ENCODE results near the gene MBNL1.
"Not testable (repeated sequence)": the region's sequence is repeated elsewhere in the genome, so short reads cannot be mapped to it uniquely, and the experiment has no call there.

MBNL1 gene

DNA sequence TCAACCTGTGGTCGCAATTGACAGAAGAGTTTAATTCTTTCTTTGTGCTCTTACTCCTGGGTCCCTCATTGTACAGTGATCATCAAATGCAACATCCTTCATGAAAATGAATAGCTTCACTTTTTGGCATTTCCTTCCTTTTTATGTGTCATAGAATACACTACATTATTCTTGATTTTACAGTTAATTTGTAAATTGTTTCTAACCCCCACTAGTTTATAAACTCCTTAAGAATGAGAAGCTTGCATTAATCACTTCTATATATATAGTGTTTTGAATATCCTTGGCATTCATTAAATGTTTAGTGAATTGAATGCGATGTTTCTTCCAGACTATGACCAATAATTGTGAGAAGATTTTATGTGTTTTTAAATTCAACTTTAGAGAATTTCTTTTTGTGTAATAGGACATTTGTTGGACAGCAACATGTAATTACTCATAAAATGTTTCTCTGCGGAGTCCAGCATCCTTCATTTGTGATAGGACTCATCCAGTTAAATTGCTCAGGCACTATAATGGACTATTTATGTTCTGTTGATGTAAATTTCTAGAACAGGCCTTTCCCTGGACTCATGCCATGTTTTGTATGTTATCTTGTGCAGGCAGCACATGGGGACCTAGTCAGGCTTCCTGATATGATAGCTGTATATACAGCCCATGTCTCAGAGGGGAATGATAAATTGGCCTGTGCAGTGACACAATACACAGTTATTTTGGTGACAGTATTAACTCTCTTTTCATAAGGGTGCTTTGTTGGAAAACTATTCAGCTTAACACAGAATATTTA lies 51.3 kb downstream of the MBNL1 start:
- DNase-seq (ENCODE audit: low read depth): no peak

DNA sequence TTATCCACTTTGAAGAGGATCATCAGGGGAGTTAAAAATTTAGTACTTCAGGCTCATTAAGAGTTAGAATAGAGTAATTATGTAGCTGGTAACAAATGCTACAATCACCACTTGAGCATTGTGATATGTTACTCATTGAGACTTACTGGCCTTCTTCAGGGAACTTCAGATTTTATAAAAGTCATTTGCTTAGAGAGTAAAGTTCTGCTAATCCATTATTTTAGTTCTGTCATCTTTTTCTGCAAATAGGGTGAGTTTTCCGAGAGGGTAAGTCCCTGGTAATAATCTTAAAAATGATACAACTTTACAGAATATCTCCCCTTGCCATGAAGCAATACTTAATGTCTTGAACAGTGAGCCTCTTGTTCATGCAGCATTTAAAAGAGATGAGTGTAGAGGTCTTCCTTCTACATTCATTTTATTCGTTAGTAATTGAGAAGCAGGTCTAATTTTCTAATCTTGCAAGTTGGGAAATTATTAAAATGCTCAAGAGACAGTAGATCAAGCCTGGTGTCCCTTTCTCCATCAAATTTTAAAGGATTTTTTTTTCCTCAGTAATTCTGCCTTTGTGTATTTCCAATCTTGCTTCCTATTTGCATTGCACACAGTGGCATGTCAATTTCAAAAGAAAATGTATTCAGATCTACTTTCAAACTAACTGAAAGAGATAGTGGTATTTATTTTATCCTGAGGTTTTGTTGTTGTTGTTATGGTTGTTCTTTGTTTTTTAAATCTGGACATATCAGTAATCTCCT lies 52.6 kb downstream of the MBNL1 start:
- DNase-seq (ENCODE audit: low read depth): no peak

DNA sequence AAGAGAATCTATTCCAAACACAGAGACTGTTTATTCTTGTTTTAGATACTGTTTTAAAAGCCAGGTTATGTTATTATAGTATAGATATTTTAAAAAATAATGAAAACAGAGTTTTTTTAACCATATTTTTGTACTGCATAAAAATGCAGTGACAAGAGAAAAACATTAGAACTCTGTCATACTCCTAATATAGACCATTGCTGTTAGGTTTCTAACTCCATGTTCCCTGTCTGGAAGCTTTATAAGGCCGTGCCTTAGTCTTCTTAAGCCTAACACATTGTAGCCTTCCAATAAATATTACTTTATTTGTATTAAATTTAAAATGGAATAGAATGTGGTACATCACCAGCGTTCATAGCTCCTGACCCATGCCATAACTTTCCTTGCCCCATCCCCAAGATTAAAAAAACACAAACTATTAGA lies 53.2 kb downstream of the MBNL1 start:
- DNase-seq (ENCODE audit: low read depth): no peak

DNA sequence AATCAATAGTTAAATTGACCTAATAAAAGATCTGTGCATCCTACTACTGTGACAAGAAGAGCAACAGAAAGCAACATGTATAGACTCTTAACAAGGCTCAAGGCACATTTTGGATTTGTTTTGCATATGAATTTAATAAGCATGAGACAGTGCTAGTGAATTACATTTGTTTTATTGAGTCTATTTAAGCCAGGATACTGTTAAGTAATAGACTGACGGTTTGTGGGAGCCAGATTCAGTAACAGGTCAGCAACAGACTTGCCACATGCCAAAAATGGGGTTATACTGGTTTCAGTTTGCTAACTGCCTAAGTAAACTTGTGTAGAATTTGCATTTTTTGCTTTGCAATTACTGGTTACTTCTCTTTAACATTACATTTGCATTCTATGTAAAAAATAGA lies 54.0 kb downstream of the MBNL1 start:
- DNase-seq (ENCODE audit: low read depth): no peak

DNA sequence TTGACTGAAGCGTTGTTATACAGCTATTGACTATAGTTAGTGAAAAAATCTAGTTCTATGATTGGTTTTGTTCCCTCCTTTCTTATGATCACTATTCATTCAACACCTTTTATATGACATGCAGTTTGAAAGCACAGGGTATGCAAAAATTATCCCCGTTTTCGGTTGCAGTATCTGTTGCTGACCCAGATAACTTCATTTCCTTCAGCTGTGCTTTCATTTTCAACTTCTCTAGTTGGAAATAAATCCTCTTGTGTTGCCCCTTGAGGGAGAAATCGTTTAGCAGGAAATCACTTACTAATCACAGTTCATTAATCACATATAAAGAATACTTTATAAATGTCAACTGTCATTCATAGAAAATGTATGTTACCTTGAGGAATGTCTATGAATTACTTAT lies 55.1 kb downstream of the MBNL1 start:
- DNase-seq (ENCODE audit: low read depth): no peak

DNA sequence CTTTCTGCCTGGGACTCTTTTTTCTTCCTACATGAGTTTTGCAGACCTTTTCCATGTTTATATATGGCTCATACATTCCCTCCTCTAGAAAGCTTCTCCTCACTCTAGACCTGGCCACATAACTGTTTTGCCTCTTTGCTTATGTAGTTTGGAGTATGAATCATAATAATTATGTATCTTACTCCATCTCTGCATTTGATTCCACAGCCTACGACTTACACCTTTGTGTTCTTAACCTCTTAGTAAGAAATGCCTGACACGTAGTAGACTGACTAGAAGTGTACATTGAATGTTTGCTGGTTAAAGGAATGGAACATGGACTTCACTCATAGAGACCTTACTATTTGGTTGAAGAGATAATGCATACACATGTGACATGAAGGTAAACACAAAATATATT lies 56.4 kb downstream of the MBNL1 start:
- no peak for DNase-seq (ENCODE audit: low read depth)

DNA sequence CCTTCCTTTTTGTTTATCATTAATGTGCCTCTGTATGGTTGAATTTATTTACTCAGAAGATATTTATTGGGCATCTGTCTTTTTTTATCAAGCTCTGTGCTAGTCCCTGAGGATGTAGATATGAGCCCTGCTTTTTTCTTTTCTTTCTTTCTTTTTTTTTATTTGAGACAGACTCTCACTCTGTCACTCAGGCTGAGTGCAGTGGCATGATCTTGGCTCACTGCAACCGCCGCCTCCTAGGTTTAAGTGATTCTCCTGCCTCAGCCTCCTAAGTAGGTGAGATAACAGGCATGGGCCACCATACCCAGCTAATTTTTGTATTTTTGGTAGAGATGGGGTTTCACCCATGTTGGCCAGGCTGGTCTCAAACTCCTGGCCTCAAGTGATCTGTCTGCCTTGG lies 58.5 kb downstream of the MBNL1 start:
- no peak for DNase-seq (ENCODE audit: low read depth)

DNA sequence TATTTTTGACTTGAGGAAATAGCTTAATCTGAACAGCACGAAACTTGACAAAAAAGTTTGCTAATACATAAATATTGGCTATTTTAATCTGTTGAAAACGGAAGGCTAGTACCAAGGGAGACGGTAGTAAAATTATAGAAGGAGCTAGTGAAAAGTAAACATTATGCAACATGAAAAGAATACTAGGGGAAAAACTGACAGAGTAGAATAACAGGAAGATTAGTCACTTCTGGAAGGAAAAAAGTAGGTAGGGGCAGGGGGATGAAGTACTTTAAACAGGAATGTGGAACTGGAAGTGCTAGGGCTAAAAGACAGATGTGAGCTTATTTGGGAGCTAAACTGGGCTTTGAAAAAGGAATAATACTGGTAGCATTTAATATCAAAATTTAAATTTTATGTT lies 60.1 kb downstream of the MBNL1 start:
- no peak for DNase-seq (ENCODE audit: low read depth)

DNA sequence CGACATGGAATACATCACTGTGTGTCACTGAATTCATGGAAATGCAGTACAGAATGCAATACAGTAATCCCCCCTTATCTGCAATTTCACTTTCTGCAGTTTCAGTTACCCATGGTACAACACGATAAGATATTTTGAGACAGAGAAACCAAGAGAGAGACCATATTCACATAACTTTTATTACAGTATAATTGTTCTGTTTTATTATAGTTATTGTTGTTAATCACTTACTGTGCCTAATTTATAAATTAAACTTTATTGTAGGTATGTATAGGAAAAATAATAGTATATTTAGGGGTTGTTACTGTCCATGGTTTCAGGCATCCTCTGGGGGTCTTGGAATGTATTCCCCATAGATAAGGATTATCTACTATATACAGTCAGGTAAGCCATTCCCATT lies 61.8 kb downstream of the MBNL1 start:
- no peak for DNase-seq (ENCODE audit: low read depth)

DNA sequence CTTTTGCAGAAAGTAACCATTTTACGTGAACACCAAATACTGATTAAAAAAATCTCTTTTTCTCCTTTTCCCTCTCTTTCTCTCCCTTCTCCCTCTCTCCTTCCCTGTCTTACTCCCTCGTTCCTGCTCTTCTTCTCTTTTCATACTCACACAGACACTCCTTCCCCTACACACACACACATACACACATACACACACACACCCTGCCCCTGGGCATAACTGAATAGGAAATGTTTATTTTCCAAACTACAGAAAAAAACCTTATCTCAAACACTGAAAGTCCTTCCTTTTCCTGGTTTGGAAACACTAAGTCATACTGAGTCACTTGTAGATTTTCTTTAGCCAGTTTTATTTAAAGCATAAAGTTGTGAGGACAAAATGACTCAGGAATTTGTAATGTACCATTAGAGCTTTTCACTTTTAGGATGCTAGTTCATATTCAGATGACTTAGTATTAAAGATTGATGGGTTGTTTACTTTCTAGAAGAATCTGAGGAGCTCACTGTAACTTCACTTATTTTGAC lies 62.4 kb downstream of the MBNL1 start:
- DNase-seq (ENCODE audit: low read depth): no peak

DNA sequence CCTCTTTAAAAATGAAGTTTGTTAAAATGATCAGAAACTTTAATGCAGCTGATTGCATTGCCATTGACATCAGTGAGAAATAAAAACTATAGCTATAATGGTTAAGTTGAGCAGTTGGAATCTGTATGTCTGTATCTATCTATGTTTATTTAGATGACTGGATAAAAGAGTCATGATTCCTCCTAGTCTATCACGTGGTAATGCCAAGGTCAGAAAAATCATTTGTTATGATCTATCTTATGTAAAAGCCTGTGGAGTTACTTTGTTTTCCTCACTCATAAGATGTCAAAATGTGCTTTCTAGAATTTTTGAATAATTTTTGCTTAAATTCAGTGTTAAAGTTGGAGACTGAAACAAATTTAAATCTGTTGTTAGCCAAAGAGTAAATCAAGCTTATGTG lies 63.3 kb downstream of the MBNL1 start:
- no peak for DNase-seq (ENCODE audit: low read depth)

DNA sequence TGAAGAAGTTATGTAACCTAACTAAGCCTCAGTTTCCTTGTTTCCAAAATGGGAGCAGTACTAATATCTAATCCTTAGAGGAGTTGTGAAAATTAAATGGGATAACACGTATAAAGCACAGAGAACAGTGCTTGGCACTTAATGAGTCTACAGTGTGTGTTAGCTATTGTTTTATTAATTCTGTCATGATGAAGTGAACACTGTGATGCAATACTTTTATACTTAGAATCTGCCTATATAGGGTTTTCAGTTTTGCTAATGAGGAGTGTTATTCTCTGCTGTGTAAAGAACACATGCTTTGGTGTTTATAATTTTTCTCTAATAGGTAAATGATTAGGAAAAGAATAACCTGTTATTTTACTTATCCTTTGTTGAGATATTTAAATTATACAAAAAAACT lies 65.2 kb downstream of the MBNL1 start:
- DNase-seq (ENCODE audit: low read depth): no peak

DNA sequence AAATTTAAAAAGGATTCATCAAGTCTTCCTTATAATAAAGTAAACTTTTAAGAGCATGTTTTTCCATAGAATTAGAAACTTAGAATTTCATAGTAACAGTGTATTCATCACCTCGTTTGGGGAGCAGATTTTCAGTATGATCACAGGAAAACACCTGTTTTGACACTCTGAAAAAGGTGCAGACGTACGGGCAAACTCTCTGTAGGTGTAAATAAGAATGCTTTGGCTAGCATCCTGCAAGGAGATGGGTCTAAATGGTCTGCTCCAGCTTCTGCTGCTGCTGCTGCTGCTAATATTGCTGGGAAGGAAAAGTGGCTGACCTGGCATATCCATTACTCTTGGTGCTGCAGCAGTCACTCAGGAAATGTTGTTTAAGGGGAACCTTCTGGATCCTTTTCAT lies 66.0 kb downstream of the MBNL1 start:
- no peak for DNase-seq (ENCODE audit: low read depth)

DNA sequence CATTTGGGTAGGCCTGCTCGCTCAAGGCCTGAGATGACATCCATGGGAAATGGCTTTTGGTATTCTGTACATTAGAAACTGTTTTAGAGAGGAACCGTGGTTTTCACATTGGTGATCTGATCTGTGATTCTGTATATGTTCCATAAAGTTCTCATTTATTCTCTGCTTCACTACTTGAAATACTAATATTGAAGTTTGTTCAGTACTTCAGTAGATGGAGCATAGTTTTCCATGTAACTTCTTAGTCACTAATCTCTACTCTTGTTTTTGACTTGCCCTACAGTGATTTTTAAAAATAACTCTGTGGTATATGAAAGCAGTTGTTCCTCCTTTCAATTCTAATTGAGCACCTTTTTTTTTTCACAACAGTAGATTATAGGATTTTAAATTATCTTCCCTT lies 66.5 kb downstream of the MBNL1 start:
- DNase-seq (ENCODE audit: low read depth): no peak

DNA sequence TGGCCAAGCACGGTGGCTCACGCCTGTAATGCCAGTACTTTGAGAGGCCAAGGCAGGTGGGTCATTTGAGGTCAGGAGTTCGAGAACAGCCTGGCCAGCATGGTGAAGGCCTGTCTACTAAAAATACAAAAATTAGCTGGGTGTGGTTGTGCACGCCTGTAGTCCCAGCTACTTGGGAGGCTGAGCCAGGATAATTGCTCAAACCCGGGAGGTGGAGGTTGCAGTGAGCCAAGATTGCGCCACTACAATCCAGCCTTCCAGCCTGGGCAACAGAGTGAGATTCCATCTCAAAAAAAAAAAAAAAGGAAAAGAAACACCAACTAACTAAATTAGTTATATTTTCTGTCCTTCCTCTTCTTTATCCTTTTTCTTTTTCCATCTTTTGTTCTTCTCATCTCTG lies 68.6 kb downstream of the MBNL1 start:
- not testable (repeated sequence) for DNase-seq (ENCODE audit: low read depth)

DNA sequence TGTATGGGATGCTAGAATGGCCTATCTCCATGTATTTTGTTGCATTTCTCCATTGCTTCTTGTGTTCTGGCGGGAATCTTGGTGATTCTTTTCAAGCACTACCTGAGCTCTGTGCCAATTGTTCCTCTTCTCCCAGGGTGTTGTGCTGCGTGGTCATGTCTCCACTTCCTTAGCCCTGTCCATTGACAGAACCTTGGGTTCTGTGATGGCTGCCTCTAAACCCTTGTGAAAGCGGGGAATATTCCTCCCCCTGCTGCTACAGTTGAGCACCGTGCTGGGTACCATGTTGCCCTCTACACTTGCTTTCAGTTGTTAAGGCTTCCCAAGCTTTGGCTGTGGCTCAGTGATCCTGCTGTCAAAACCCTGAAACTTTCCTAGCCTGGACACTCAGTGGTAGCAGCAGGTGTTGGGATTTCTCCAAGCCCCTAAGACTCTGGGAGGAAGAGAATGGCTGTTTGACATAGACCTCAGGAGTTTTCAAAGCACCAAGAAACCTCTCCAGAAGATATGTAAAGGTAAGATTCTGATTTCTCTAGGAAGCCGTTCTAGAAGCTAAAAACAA lies 69.5 kb downstream of the MBNL1 start:
- no peak for DNase-seq (ENCODE audit: low read depth)

DNA sequence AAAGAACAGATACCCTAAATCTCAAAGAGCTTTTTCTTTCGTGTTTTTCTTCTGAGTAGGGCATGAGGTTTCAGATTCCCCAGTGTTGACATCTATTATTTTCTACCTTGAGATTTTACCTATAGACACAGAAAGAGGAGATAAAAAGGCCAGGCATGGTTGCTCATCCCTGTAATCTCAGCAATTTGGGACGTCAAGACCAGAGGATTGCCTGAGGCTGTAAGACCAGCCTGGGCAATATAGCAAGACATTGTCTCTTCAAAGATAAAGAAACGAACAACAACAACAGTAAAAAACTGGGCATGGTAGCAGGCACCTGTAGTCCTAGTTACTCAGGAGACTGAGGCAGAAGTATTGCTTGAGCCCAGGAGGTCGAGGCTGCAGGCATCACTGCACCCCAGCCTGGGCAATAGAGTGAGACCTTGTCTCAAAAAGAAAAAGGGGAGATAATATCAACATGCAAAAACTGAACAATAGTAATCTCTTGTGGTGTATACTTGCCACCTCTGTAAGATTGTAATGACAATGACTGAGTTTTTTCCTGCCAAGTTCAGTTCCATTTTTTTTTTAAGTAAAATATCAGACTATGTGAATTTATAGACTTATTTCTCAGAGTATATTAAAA lies 71.3 kb downstream of the MBNL1 start:
- DNase-seq (ENCODE audit: low read depth): no peak

DNA sequence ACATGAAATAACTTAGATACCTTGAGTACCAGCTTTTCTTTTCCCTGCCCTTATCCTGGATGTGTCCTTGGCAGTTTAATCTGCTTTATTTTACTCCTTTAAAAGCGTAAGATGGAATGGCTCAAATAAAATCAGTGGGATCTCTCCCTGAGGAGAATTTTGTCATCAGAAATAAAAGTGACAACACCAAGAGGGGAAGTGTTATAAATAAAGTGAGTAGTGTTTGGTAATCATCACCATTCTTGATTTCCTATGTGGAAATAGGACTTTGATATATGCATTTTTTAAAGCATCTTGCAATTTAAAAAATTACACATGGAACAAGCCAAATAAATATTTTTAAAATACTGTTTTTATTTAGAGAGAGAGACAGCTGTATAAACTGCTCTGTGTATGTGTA lies 76.5 kb downstream of the MBNL1 start:
- no peak for DNase-seq (ENCODE audit: low read depth)

DNA sequence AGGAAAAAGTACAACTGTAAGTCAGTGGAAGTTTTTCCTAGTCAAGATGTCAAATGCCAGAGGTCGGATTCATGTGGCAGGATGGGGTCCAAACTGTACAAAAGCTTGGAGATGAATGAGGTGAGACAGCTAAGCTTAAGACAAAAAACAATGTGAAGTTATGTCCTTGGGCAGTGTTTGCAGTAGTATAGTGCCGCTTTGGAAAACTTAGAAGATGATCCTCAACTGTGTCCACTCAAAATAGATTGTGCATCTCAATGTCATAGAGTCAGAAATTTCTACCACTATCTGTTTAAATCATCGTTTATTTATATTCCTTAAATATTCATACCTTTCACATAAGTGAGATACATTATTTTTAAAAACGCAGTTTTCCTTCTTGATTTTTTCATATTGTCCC lies 77.3 kb downstream of the MBNL1 start:
- no peak for DNase-seq (ENCODE audit: low read depth)

DNA sequence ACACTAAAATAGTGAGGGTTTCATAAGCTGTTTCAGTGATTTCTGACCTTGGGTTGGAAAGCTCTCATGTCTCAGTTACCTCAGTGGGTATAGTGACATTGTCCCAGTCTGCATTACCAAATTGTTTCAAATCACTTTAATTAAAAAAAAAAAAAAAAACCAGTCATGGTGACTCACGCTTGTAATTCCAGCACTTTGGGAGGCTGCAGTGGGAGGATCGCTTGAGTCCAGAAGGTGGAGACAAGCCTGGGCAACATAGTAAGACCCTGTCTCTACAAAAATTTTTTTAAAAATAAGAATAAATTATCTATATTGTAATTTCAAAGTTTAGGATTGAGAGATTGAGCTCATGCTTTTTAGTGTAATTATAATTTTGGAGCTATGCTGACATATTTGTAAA lies 78.0 kb downstream of the MBNL1 start:
- no peak for DNase-seq (ENCODE audit: low read depth)

DNA sequence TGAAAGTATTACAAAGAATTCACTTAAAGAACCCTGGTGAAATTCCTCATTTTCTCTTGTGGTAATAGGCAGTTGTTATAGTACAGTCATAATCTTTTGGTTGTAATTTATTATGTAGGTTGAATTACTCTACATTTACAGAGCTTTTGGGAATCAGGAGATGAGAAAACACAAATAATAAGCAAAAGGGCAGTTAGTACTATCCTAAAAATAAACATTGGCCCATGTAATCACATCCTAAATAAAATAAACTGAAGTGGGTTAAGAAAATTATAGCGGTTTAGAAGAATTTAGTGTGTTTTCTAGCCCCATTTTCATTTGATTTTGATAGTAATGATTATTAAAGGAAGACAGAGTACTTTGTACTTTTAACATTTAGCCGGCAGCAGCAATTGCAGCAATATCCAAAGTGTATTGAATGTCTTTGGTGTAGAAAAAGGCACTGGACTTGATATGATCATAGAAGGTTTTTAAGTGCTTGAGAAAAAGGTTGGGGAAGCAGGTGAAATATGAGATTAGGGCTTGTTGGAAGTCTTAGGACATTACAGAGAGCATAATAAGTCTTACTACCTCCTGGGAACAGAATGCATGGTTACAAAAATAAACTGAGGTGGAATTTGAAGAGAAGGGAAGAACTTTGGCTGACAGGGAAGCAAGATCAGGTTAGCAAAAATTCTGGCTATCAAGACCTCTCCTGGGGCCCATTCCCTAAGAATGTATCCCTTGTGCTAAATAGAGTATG lies 79.9 kb downstream of the MBNL1 start:
- no peak for DNase-seq (ENCODE audit: low read depth)

DNA sequence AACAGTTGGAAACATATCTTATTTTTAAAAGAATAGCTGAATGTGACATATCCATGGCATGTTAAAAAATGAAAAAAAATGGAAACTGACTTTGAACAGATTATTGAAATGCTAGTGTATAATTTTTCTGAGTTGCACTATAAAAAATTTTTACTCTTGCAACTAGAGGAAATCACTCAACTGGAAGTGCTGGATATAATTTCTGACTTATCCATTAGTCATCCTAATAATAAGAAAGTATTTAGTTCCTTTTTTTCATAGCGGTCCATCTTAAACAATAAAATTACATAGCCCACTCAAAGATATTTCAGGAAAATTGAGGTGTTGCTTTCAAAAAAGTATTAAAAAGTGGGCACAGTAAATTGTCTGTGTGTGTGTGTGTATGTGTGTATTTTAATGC lies 80.7 kb downstream of the MBNL1 start:
- no peak for DNase-seq (ENCODE audit: low read depth)

Measured in T follicular helper cell (primary cell).